Activated T-cell treated with anti-CD3 and anti-CD28 coated beads, Interleukin-2, amount 50 U/mL, for 1 hour (primary cell): Measurements from ENCODE around the gene FRMPD2.
A peak's percentile ranks its signal among the peaks of the same experiment; 100 is the strongest.

ENCODE experiments used
- DNase-seq: peaks from one replicate; pipeline ENCODE4 v3.0.0-alpha.2; 2020

The FRMPD2 gene, protein sequence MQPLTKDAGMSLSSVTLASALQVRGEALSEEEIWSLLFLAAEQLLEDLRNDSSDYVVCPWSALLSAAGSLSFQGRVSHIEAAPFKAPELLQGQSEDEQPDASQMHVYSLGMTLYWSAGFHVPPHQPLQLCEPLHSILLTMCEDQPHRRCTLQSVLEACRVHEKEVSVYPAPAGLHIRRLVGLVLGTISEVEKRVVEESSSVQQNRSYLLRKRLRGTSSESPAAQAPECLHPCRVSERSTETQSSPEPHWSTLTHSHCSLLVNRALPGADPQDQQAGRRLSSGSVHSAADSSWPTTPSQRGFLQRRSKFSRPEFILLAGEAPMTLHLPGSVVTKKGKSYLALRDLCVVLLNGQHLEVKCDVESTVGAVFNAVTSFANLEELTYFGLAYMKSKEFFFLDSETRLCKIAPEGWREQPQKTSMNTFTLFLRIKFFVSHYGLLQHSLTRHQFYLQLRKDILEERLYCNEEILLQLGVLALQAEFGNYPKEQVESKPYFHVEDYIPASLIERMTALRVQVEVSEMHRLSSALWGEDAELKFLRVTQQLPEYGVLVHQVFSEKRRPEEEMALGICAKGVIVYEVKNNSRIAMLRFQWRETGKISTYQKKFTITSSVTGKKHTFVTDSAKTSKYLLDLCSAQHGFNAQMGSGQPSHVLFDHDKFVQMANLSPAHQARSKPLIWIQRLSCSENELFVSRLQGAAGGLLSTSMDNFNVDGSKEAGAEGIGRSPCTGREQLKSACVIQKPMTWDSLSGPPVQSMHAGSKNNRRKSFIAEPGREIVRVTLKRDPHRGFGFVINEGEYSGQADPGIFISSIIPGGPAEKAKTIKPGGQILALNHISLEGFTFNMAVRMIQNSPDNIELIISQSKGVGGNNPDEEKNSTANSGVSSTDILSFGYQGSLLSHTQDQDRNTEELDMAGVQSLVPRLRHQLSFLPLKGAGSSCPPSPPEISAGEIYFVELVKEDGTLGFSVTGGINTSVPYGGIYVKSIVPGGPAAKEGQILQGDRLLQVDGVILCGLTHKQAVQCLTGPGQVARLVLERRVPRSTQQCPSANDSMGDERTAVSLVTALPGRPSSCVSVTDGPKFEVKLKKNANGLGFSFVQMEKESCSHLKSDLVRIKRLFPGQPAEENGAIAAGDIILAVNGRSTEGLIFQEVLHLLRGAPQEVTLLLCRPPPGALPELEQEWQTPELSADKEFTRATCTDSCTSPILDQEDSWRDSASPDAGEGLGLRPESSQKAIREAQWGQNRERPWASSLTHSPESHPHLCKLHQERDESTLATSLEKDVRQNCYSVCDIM (N-terminal part only)

DNA sequence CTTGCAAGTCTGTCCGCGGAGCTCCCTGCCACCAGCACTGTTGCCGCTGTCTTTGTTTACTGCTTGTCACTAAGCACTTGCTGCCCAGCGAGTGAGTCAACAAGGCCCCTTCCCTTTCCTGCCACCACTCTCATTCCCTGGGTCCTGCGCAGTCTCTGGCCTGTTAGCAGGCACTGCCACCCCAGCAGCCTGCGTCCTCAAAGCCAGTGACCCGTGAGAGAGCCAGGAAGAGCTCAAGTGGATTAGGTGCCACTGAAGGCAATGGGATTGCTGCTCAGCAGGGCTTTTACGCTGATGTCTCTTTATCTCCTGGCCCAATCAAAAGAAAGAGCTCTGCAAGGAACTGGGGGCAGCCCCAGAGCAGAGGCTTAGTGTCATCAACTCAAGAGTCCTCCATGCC lies at the start of gene FRMPD2:
Gene FRMPD2, minus strand, starts transcription at position 61 of the 400 bp plus-strand sequence. CDS start 129 bp downstream, outside the sequence.
- DNase-seq = no peak

DNA sequence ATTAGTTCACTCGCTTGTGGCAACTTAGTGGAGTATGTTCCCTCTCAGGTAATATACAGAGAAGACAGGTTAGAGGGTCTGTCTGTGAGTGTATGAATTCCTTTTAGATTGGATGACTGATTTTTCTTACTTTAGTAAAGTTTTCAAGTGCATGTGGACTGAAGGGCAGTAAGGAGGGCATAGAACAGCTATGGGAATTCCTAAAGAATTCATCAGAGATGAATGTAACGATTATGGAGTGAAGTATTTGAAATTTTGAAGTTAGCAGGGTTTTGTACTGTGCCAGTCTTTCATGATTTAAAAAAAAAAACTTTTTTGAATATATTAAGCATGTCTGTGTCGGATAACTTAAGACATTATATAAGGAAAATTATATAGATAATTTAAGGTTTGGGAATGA lies 47.5 kb upstream of the FRMPD2 start:
- no peak for DNase-seq

DNA sequence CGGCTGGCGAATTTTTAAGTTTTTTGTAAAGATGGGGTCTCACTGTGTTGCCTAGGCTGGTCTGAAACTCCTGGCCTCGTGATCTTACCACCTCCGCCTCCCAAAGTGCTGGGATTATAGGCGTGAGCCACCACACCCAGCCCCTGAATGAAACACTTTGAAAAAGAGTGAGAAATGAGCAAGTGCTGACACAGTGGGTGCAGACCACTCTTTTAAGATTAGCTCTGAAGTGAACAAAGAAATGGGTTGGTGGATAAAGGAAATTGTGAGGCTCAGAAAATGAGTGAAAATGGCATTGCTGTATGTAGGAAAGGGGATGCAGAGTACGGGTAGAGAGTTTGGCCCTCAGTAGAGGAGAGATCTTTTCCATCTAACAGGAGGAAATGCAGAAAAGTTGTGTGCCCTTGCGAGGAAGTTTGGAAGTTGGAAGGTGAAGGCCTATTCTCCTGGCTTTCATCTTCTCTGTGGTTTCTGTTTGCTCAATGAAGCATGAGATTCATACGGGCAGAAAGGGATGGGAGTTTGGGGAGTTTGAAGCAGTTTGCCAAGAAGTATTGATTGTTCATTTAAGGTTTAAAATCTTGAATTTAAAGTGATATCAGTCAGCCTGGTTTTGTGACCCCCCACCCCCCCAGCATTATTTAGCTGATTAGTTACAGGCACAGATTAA lies 43.0 kb upstream of the FRMPD2 start:
- DNase-seq = no peak

DNA sequence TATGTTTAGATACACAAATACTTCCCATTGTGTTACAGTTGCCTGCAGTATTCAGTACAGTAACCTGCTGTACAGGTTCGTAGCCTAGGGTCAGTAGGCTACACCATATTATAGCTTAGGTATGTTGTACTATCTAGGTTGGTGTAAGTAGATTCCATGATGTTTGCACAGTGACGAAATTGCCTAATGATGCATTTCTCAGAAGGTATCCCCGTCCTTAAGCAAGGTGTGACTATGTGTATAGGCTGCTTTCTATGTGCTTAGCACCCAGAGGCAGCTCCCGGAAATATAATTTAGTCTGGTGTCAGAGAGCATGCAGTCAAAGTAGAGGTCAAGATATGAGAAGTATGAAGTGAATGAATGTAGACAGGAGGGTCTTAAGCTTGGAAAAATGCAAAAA lies 41.7 kb upstream of the FRMPD2 start:
- DNase-seq = no peak

DNA sequence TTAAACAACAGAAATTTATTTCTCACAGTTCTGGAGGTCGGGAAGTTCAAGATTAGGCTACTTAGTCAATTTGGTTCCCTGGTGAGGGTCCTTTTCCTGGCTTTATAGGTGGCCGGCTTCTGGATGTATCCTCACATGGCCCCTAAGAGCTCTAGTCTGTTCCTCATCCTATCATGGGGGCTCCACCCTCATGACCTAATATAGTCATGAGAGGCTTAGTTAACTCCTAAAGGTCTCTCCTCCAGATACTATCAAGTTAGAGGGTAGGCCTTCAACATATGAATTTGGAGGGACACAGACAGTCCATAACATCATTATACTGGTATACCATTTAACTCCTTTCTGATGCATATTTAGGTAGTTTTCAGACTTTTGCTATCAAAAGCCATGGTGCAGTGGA lies 39.6 kb upstream of the FRMPD2 start:
- no peak for DNase-seq

DNA sequence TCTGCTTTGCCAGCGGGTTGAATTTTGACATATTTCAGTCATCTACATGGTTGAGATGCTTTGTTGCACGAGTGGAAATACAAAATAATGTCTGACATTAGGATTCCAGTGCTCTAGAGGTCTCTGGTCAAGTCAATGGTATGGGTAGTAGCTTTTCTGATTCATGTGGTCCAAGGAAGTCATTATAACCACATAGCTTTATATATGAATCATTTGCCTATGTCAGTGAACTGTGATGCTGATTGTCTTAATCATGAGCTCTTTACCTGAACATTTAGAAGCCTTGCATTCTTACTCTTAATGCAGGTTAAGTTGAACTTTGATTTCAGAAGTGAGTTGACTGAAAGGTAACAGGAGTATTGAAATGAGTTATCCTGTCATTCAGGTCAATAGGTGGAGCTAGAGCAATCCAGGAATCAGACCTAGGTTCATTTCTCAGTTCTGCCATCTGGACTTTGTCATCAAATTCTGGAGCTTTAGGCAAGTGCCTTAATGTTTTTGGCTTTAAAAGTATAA lies 35.3 kb upstream of the FRMPD2 start:
- DNase-seq = no peak

DNA sequence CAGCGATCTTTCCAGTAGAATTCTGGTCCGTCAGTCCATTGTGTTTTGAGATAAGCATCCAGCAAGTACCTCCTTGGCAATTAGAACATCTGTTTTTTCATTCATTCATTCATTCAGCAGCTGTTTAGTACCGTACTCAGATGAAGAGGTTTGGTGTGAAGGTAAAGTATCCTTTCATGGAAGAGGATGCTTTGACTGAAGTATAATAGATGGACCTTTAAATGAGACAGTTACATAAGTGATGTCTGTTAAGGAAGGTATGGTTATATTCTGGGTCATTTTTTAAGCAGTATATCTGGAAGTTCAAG lies 33.2 kb upstream of the FRMPD2 start:
- DNase-seq = no peak

DNA sequence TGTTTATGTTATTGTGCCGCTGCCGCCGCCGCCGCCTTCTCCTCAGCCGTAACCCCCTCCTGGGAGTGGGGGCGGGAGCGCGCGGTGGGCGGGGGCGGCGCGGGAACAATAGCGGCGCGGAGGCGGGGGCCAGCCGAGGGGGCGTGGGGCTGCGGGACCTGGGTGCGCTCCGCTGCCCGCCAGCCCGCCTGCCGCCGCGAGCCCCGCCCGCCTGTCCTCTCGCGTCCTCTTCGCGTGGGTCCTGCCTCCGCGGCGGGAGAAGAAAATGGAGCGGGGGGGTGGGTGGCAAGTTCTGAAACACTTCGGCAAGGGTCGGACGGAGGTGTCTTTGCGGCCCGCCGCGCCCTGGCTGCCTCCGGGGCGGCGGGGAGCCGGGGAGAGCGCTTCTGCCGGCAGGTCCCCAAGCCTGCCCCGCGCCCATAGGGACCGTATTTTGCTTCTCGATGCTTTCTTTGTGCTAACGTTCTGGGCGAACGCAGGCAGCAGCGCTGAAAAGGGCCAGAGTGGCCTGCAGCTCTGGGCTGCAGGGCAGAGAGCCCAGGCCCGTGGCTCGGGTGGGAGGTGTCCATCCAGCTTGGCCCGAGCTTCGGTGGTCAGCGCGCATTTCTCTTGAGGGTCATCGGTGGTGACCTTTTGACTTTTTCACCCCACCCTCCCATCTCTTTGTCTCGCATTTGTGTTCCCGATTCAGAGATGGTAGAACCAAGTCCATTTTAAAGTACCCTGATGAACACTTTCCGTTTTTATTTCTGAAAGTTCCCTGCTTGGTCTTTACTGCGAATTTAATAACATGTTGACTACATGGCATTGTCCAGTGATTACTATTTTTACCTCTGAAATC lies 32.6 kb upstream of the FRMPD2 start:
- DNase-seq = no peak

DNA sequence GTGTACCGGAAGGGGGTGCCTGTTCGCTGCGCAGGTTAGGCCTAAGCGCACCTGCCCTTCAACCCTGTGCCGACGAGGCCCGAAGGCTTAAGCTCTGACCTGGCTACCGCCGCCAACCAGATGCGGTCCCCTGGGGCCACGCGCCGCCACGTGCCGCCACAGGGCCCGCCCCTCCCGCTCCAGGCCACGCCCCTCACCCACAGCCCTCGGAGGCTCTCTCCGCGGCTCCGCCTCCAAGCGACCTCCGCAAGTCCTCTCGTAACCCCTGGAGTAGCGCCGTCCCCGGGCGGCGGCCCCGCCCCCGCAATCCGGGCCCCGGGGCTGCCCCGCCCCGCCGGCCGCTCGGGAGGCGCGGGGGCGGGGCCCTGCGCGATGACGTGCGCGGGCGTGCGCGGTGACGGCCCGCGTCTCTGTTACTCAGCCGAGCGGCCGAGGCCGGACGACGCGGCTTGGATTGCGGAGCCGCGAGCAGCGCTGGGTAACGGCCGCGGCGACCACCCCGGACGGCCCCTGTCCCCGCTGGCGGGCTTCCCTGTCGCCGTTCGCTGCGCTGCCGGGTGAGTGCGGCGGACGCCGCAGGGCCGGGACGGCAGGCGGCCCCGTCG lies 31.9 kb upstream of the FRMPD2 start, which contains the start of gene MAPK8:
Gene MAPK8, plus strand, starts transcription at position 413 of the 605 bp plus-strand sequence. CDS start 94,984 bp downstream, outside the sequence.
- DNase-seq = peak; percentile 94

DNA sequence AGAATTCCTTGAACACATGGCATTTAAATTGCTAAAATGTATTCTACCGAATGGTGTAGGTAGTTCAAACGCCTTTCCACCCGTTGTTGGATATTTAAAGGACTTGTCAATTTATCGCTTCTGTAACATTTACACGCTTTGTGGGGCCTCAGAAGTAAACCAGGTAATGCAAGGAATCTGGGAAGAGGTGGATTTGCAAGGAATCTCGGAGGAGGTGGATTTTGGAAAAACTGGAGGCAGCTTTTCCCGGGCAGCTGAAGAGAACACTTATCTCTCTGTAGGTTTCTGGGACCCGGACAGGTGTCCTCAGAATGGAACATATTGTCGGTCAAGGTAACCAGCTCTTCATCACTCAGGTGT lies 31.4 kb upstream of the FRMPD2 start:
- no peak for DNase-seq

DNA sequence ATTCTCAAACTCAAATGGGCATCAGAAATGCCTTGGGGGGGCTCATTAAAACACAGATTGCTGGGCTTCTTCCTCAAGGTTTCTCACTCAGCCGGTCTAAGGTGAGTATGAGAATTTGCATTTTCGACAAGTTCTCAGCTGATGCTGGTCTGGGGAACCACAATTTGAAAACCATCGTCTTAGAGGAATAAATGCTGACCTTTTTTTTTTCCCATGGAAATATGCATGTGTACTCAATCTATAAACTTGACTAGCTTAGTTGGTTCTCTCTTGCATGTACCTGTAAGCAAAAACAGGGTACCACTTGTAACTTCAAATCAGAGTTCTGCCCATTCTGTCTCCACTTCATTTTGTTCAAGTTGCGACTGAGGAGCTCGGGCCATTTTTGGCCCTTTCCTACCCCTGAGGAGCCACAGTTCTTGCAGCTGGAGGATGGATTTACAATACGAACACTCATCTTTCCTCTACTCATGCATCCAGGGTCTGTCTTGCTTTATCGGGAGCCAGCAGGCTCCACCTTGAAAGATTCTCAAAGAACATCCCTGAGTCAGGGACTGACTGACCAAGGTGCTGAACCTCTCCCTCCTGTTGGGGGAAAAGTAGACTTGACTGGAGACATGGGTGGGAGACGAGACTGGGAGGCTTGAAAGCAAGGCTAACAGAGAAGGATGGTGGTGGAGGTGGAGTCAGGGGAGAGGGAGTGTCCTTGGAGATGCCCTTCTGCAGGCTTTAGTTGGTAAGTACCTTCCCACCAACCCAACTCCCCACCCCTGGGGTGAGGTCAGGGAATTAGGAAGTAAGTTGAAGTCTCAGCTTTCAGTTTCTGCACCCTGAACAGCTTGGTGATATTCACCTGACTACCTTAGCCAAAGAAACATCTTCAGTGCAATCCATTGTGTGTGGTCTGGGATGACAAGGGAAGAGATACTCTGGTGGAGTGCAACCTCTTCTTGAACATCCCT lies 28.3 kb upstream of the FRMPD2 start:
- no peak for DNase-seq

DNA sequence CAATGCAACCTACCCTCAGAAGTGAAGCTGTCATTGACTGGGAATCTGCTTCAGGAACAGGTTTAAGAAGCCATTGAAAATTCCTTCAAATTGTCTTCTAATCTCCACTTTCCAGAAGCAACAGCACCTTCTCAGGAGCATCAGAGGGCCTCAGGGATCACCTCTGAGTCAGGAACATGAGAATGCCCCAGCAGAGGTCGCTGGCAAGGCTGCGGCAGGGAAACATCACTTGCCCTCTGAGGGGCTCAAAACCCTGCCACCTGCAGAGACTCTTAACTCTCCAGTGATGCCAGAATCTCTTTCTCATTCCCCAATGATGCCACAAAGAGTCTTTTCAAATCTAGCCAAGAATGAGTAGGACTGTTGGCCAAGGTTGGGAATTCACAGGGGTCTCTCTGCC lies 26.1 kb upstream of the FRMPD2 start:
- DNase-seq = no peak

DNA sequence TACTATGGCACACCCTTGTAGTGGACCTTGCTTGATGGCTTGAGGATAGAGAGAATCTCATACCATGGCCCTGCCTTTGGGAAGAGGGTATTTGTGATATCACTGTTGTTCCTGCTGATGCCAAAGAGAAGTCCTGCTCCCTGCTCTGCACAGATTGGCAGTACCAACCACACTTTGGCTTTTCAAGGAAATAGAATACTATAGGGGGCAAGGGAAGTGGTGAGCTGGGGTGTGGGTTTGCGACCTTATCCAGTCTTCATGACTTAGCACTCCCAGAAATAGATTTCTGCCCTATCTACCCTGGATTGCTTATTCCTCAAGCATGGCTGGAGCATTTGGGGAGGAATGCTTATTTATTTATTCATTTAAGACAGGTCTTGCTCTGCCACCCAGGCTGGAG lies 25.2 kb upstream of the FRMPD2 start:
- no peak for DNase-seq

DNA sequence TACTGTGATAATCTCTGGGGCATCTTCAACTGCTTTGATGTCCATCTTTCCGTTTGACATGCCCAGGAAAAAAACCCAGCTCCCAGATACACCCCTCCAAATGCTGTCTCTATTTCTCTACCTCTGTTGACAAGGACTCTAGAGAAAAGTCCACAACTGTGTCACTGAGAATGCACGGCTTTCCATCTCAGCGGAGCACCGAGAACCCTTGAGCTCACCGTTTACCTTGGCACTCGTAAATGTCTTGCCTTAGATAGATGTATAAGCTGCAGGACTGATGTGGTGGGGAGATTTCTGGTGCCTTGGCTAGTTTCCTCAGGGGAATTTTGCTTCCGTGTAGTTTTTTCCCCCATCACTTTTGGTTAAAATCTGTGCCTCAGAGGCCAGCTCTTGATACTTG lies 24.6 kb upstream of the FRMPD2 start:
- no peak for DNase-seq

DNA sequence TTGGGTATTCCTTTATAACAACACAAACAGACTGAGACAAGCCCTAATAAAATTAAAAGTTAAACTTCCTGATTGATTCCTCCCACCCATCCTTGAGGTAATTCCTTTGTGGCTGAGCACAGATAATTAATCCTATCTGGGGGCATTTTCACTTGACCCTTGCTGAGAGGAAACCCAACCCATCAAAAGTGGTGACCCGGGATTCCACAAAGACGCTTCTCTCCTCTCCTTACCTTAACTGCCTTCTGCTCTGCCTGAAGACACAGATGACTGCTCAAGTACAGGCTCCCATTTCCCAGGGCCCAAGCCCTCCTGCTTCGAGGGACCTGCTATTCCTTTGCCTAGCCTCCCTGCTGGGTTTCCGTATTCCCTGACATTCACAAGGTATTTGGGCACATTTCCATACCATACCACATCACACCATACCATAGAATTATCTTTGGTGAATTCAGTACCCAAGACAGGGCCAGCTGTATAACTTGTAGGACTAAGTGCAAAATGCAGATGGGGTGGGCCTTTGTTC lies 22.1 kb upstream of the FRMPD2 start:
- no peak for DNase-seq

DNA sequence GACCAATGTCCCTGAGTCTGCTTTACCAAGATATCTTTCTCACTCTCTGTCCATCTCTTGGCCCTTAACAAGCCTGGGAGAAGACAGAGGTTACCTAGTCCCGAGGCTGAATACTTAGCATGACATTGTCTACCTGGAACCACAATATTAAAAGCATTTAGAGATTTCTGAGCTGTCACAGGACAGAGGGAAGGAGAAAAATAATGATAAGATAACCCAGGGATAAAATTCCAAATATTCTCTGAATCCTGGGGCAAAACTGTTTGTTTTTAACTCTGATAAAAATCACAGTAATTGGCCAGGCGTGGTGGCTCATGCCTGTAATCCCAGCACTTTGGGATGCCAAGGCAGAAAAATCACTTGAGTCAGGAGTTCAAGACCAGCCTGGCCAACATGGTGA lies 19.9 kb upstream of the FRMPD2 start:
- DNase-seq = no peak

DNA sequence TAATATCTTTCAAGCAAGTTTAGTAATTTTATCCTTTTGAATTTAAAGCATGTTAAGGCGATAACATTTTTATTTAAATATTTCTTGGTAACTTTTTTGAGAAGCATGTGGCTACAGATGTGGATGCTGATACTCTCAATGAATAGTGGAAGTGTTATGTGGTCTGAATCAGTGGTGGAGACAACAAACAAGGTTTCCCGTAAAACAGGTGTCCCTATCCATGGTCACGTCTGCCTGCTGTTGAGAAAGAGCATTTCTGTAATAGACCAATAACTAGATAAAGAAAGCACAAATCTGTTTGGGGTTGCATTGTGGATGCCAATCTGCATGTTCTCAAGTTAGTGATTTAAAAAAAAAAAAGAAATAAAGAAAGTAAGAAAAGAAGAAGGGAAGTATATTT lies 18.1 kb upstream of the FRMPD2 start:
- no peak for DNase-seq

DNA sequence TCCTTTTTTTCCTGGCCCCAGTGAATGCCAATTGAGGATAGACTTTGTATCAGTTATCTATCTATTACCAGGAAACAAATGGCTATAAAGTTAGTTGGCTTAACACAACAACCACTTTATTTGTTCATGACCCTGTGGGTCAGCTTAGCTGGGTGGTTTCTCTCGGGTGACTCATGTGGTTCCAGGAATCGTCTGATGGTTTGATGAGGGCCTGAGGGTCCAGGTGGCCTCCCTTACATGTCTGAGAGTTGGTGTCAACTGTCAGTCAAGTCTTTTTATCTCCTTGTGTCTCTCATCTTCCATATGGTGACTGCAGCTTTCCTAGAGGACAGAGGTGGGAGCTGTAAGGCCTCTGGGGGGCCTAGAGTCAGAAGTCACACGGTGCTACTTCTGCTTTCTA lies 16.7 kb upstream of the FRMPD2 start:
- no peak for DNase-seq

DNA sequence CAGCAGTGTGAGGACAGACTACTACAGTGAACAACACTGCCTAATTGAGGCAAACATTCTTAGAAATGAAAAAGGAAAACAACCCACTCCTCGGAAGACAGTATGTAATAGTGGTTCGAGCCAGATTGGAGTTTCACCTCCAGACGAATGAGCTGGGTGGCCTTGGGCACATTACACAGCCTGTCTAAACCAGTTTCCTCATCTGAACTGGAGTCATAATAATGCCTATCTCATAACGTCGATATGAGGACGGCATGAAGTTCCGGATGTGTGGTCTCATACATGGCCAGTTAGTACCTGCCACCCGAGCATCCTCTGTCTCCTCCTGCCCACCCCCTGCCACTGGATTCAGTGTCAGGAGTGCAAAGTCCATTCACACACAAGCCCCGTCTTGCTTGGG lies 15.8 kb upstream of the FRMPD2 start:
- DNase-seq = no peak
